Ureter (tissue), 1 donor: ENCODE measurements around the gene HES3. TPM values are rescaled to one million over a fixed set of nuclear protein-coding genes. Genes with fewer than 3 reads are reported as not detected.

Experiments used
- DNase-seq: peaks from one replicate; pipeline ENCODE4 v3.0.0-alpha.2; 2020; ENCODE audit warnings: low spot score
- total RNA-seq: library from RNA; stranded (reverse); gene quantifications from one replicate; pipeline ENCODE4 v1.2.4, GENCODE V29; 2023
- donor health status: DM: yes; HTN: yes; CAD: no.

Gene HES3
- not detected for total RNA-seq

GRCh38 chr1:6243993-6244392 lies at the start of gene HES3:
Gene HES3 (plus strand): TSS chr1:6244179. CDS start chr1:6244366, 187 bp downstream.
- no peak for DNase-seq

- DNase-seq, result no peak
Observed at GRCh38 chr1:6197746-6198427, 46.1 kb upstream of the HES3 start.

- no peak for DNase-seq
Observed at GRCh38 chr1:6198646-6199297, 45.2 kb upstream of the HES3 start.

GRCh38 chr1:6199298-6200187 lies 44.4 kb upstream of the HES3 start, which contains the start of gene RPL22:
Gene RPL22 (minus strand): TSS chr1:6199595. CDS start chr1:6199573, 22 bp downstream.
- peak; percentile 99 for DNase-seq

GRCh38 chr1:6200188-6200809 lies 43.7 kb upstream of the HES3 start:
- DNase-seq, result no peak

- no peak for DNase-seq
Observed at GRCh38 chr1:6202256-6202655, 41.7 kb upstream of the HES3 start.

- peak; percentile 78 for DNase-seq
Observed at GRCh38 chr1:6205849-6206519, 38.0 kb upstream of the HES3 start, which contains the start of gene RNF207. Gene RNF207 (plus strand): TSS chr1:6206119. CDS start chr1:6206536, 417 bp downstream.

- DNase-seq, result no peak
Observed at GRCh38 chr1:6206520-6206855, 37.5 kb upstream of the HES3 start.

GRCh38 chr1:6207075-6207885 lies 36.7 kb upstream of the HES3 start:
- DNase-seq, result no peak

GRCh38 chr1:6207921-6208320 lies 36.1 kb upstream of the HES3 start:
- DNase-seq, result no peak

GRCh38 chr1:6208723-6209660 lies 35.0 kb upstream of the HES3 start:
- DNase-seq, result no peak

- no peak for DNase-seq
Observed at GRCh38 chr1:6209661-6210580, 34.1 kb upstream of the HES3 start.

- DNase-seq, result no peak
Observed at GRCh38 chr1:6210591-6211355, 33.2 kb upstream of the HES3 start.

GRCh38 chr1:6211731-6212130 lies 32.2 kb upstream of the HES3 start:
- DNase-seq, result no peak

- no peak for DNase-seq
Observed at GRCh38 chr1:6212193-6212959, 31.6 kb upstream of the HES3 start.

- no peak for DNase-seq
Observed at GRCh38 chr1:6218375-6219164, 25.4 kb upstream of the HES3 start.
